Measurements from ENCODE around the gene NKAPL.

NKAPL gene

GRCh38 chr6:28252009-28252975, 6.8 kb upstream of the NKAPL start, which contains the start of gene ZKSCAN4:
Gene ZKSCAN4 (minus strand): TSS chr6:28252269. CDS start chr6:28251980, 289 bp downstream.
- TF ChIP-seq JUND (IDR thresholded peaks at IDR 0.05; ENCODE audit: low read depth) = no peak
- DNase-seq (ENCODE audit: low read depth in 1 of 2, low spot score in 1 of 2) = peak; percentile 55 to 95
- in situ Hi-C loops (cut with HindIII; ENCODE audit: low pct_unique_long_range_greater_than_20kb, low sequenced_read_pairs) = no loop called here

- no peak for TF ChIP-seq JUND (IDR thresholded peaks at IDR 0.05; ENCODE audit: low read depth)
- in situ Hi-C loops (cut with HindIII; ENCODE audit: low pct_unique_long_range_greater_than_20kb, low sequenced_read_pairs) = no loop called here
- no peak for DNase-seq (ENCODE audit: low read depth in 1 of 2, low spot score in 1 of 2)
Observed at GRCh38 chr6:28254121-28254519, 5.0 kb upstream of the NKAPL start.

- in situ Hi-C loops (cut with HindIII; ENCODE audit: low pct_unique_long_range_greater_than_20kb, low sequenced_read_pairs) = no loop called here
- no peak for DNase-seq (ENCODE audit: low read depth in 1 of 2, low spot score in 1 of 2)
- TF ChIP-seq JUND (IDR thresholded peaks at IDR 0.05; ENCODE audit: low read depth) = no peak
Observed at GRCh38 chr6:28257042-28257441, 2.1 kb upstream of the NKAPL start.

DNA sequence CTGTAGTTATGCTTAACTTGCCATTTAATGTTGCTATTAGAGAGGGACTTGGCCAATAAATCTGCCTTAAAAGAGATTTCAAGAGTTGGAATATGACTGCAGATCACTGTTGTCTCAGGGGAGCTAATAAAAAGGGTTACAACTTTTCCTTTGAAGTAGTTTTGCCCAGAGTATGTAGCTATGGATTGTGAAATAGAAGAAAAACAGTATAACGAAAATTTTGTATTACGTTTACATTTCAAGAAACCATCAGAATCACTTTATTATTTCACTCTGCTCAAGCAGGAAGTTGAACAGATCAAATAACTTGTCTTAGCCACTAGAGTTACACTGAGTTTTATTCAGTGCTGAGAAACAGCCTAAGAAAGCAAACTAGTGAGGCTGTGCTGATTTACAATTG, 4.8 kb downstream of the NKAPL start:
- in situ Hi-C loops (cut with HindIII; ENCODE audit: low pct_unique_long_range_greater_than_20kb, low sequenced_read_pairs) = no loop called here
- DNase-seq (ENCODE audit: low read depth in 1 of 2, low spot score in 1 of 2) = no peak
- no peak for TF ChIP-seq JUND (IDR thresholded peaks at IDR 0.05; ENCODE audit: low read depth)

DNA sequence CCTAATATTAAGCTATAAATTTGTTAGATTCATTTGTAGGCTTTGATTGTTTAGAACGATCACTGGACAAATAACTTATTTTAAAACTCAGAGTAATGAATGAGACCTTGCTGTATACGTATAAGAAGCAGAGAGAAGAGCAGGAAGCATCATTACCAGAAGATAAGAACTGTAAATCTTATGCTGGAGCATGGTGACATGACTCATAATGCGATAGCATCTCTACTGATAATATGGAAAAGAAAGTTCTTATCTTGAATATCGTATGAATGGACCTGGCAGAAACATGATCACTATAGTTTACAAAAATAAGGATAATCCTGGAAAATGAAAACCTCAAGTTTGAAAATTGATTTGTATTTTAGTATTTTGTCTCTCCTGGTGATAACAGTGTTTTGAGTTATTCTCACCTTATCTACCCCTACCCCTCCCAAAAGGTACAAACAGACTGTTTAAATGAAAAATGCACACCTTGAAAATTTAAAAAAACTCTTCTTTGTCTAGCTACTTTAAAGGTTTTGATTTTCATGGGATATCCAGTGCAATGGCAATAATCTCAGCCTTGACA, 5.8 kb downstream of the NKAPL start:
- in situ Hi-C loops (cut with HindIII; ENCODE audit: low pct_unique_long_range_greater_than_20kb, low sequenced_read_pairs) = no loop called here
- no peak for DNase-seq (ENCODE audit: low read depth in 1 of 2, low spot score in 1 of 2)

GRCh38 chr6:28266563-28266961, 7.5 kb downstream of the NKAPL start:
- no peak for DNase-seq (ENCODE audit: low read depth in 1 of 2, low spot score in 1 of 2)
- in situ Hi-C loops (cut with HindIII; ENCODE audit: low pct_unique_long_range_greater_than_20kb, low sequenced_read_pairs) = no loop called here
- no peak for TF ChIP-seq JUND (IDR thresholded peaks at IDR 0.05; ENCODE audit: low read depth)

More for the DNA sequence above, 5.8 kb downstream of the NKAPL start:
- no peak for TF ChIP-seq JUND (IDR thresholded peaks at IDR 0.05; ENCODE audit: low read depth)

GRCh38 chr6:28266962-28267694, 8.0 kb downstream of the NKAPL start, which contains the start of gene ZSCAN26:
Gene ZSCAN26 (plus strand): TSS chr6:28267143. CDS start chr6:28271920, 4,777 bp downstream.
- DNase-seq (ENCODE audit: low read depth in 1 of 2, low spot score in 1 of 2) = peak; percentile 73 to 93
- in situ Hi-C loops (cut with HindIII; ENCODE audit: low pct_unique_long_range_greater_than_20kb, low sequenced_read_pairs) = no loop called here
- TF ChIP-seq JUND (IDR thresholded peaks at IDR 0.05; ENCODE audit: low read depth) = no peak

DNA sequence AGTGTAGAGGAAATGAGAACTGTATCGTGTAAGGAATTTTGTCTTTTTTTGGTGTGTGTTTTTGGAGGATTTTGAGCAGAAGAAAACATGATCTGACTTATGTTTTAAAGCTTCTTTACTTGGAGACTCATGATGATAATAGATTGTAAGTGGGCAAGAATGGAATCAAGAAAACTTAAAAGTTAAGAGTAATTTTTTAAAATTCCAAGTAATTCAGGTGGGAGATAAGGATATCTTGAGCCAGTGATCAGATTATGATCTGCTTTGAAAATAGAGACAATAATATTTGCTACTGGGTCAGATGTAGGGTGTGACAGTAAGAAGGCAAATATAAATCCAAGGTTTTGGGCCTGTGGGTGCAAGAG, 8.6 kb downstream of the NKAPL start:
- in situ Hi-C loops (cut with HindIII; ENCODE audit: low pct_unique_long_range_greater_than_20kb, low sequenced_read_pairs) = no loop called here
- no peak for TF ChIP-seq JUND (IDR thresholded peaks at IDR 0.05; ENCODE audit: low read depth)
- no peak for DNase-seq (ENCODE audit: low read depth in 1 of 2, low spot score in 1 of 2)

DNA sequence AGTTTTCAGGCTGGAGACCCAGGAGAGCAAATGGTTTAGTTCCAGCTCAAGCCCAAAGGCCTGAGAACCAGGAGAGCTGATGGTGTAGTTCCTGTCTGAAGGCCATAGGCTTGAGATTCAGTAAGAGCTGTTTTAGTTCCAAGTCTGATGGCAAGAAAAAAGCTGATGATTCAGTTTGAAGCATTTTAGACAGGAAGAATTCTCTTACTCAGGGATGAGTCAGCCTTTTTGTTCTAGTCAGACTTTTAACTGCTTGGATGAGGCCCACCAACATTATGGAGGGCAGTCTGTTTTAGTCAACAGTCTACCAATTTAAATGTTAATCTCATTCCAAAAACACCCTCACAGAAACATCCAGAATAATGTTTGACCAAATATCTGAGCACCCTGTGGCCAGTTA, 10.4 kb downstream of the NKAPL start:
- in situ Hi-C loops (cut with HindIII; ENCODE audit: low pct_unique_long_range_greater_than_20kb, low sequenced_read_pairs) = no loop called here
- no peak for DNase-seq (ENCODE audit: low read depth in 1 of 2, low spot score in 1 of 2)

GRCh38 chr6:28274888-28275287, 15.8 kb downstream of the NKAPL start:
- no peak for TF ChIP-seq JUND (IDR thresholded peaks at IDR 0.05; ENCODE audit: low read depth)
- in situ Hi-C loops (cut with HindIII; ENCODE audit: low pct_unique_long_range_greater_than_20kb, low sequenced_read_pairs) = no loop called here

More for the DNA sequence above, 10.4 kb downstream of the NKAPL start:
- TF ChIP-seq JUND (IDR thresholded peaks at IDR 0.05; ENCODE audit: low read depth) = no peak

GRCh38 chr6:28277746-28278145, 18.6 kb downstream of the NKAPL start:
- in situ Hi-C loops (cut with HindIII; ENCODE audit: low pct_unique_long_range_greater_than_20kb, low sequenced_read_pairs) = no loop called here

More at GRCh38 chr6:28274888-28275287, 15.8 kb downstream of the NKAPL start:
- DNase-seq (ENCODE audit: low read depth in 1 of 2, low spot score in 1 of 2) = no peak

DNA sequence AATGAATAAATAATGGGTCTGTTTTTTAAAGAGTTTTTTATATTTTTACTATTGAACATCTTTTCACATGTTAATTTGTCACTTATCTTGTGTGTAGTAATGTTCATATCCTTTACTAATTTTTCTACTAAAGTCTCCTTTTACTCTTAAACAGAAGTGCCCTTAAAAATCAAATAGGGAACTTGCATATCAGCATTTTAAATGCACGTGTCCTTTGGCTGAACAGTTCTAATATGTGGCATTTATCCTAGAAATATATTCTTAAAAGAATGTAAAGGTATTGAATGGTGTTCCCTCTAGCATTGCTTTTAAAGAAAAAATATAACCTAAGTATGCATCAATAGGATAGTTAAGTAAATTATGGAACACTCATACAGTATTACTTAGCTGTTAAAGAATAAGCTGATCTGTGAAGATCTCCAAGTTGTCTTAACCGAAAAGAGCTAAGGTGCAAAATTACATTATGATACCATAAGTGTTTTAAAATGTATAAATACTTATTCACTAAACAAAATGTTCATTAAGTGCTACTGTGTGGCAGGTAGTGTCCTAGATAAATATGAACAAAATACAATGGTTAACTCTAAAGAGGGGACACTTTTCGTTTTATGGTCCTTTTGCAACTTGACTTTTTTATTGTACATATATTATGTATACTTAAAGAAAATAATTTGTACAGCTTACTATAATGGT, 21.6 kb downstream of the NKAPL start:
- no peak for TF ChIP-seq JUND (IDR thresholded peaks at IDR 0.05; ENCODE audit: low read depth)
- in situ Hi-C loops (cut with HindIII; ENCODE audit: low pct_unique_long_range_greater_than_20kb, low sequenced_read_pairs) = no loop called here
- no peak for DNase-seq (ENCODE audit: low read depth in 1 of 2, low spot score in 1 of 2)

More at GRCh38 chr6:28277746-28278145, 18.6 kb downstream of the NKAPL start:
- no peak for DNase-seq (ENCODE audit: low read depth in 1 of 2, low spot score in 1 of 2)
- no peak for TF ChIP-seq JUND (IDR thresholded peaks at IDR 0.05; ENCODE audit: low read depth)
